H1 (cell line): ENCODE data around the gene RAB14. TPM values are rescaled to one million over a fixed set of nuclear protein-coding genes. Genes with fewer than 3 reads are reported as not detected.

Experiments
- CTCF ChIA-PET: fragments of 300-600 bp; sonication (Branson Sonifier 250); formaldehyde crosslinking; loops from one replicate; lab custom pipeline; 2021; ENCODE audit not compliant: partially characterized antibody; lab: Charles Lee
- POLR2A ChIA-PET: fragments of 300-600 bp; sonication (Branson Sonifier 250); formaldehyde crosslinking; loops from one replicate; lab custom pipeline; 2021; ENCODE audit warnings: inconsistent platforms; ENCODE audit not compliant: partially characterized antibody; lab: Charles Lee
- DNase-seq, 2 experiments: peaks; one replicate each; pipeline versions ENCODE4 v3.0.0 to v3.0.0-alpha.2; 2010 to 2022; ENCODE audit warnings: low spot score in 2 of 2, low read depth in 1 of 2, mixed read lengths in 1 of 2
- FAIRE-seq: peaks from 2 replicates; lab custom pipeline; 2011; peaks lifted over from hg19 to GRCh38; lab: Jason Lieb, UNC
- H2AFZ ChIP-seq: 2 replicates; pipeline ENCODE4 v1.8.1; 2012; ENCODE audit warnings: low read length, inconsistent platforms
- H2AK5ac ChIP-seq: 2 replicates; pipeline ENCODE4 v1.6.1; 2013; ENCODE audit warnings: low read depth, low read length
- H2BK120ac ChIP-seq: replicated peaks from 2 replicates; pipeline ENCODE3; 2013; ENCODE audit warnings: low read depth, low read length, inconsistent platforms
- H2BK12ac ChIP-seq: 2 replicates; pipeline ENCODE4 v1.6.1; 2013; ENCODE audit warnings: low read depth, low read length
- H2BK15ac ChIP-seq: 2 replicates; pipeline ENCODE4 v1.6.1; 2013; ENCODE audit warnings: low read length
- H2BK20ac ChIP-seq: 2 replicates; pipeline ENCODE4 v1.6.1; 2013; ENCODE audit warnings: low read length
- H2BK5ac ChIP-seq: 2 replicates; pipeline ENCODE4 v1.6.1; 2013; ENCODE audit warnings: low read depth, low read length
- H3K14ac ChIP-seq: 2 replicates; pipeline ENCODE4 v1.6.1; 2013; ENCODE audit warnings: inconsistent platforms; ENCODE audit not compliant: insufficient read length
- H3K18ac ChIP-seq: 2 replicates; pipeline ENCODE4 v1.6.1; 2013; ENCODE audit warnings: low read length; ENCODE audit errors: extremely low read depth
- H3K23ac ChIP-seq: 2 replicates; pipeline ENCODE4 v1.6.1; 2013; ENCODE audit warnings: inconsistent platforms; ENCODE audit not compliant: insufficient read length
- H3K23me2 ChIP-seq: 2 replicates; pipeline ENCODE4 v1.6.1; 2013; ENCODE audit warnings: low read depth, low read length
- H3K27ac ChIP-seq: 2 replicates; pipeline ENCODE4 v1.6.1; 2011; ENCODE audit warnings: low read depth, low read length, inconsistent platforms
- H3K27me3 ChIP-seq, 4 experiments: replicated peaks in 1 of 4; 1 replicate in 1 of 4; 2 replicates in 3 of 4; pipeline versions ENCODE4 v1.6.1 to v1.8.1; 2011 to 2013; ENCODE audit warnings: low read length in 3 of 4, mild to moderate bottlenecking in 3 of 4, inconsistent platforms in 2 of 4, mixed read lengths in 2 of 4, moderate library complexity in 1 of 4; ENCODE audit not compliant: control insufficient read depth in 3 of 4, insufficient read depth in 3 of 4; ENCODE audit errors: extremely low read depth in 1 of 4
- H3K36me3 ChIP-seq, 4 experiments: 2 replicates each; pipeline versions ENCODE4 v1.6.1 to v1.8.1; 2011 to 2013; ENCODE audit warnings: mild to moderate bottlenecking in 4 of 4, low read length in 3 of 4, moderate library complexity in 2 of 4, control low read depth in 1 of 4, inconsistent platforms in 1 of 4; ENCODE audit not compliant: insufficient read depth in 4 of 4, control insufficient read depth in 2 of 4
- H3K4ac ChIP-seq: replicated peaks from 2 replicates; pipeline ENCODE3; 2013; ENCODE audit warnings: low read length, low read depth, mixed read lengths, inconsistent platforms; ENCODE audit not compliant: insufficient read length
- H3K4me1 ChIP-seq, 4 experiments: replicated peaks in 1 of 4; 1 replicate in 1 of 4; 2 replicates in 3 of 4; pipeline versions ENCODE4 v1.6.1 to v1.8.1; 2011 to 2013; ENCODE audit warnings: low read length in 3 of 4, inconsistent platforms in 2 of 4, mixed read lengths in 1 of 4; ENCODE audit not compliant: insufficient read depth in 4 of 4, control insufficient read depth in 3 of 4
- H3K4me2 ChIP-seq, 2 experiments: 2 replicates each; pipeline versions ENCODE4 v1.6.1 to v1.8.1; 2011 to 2013; ENCODE audit warnings: low read depth in 2 of 2, low read length in 2 of 2, control low read depth in 1 of 2, inconsistent platforms in 1 of 2, mild to moderate bottlenecking in 1 of 2; ENCODE audit not compliant: insufficient read depth in 1 of 2
- H3K4me3 ChIP-seq, 4 experiments: fragments of 200-600, 300-600 bp in 1 of 4; sonication (generic), shearing (Covaris generic), sonication (Bioruptor Twin) in 1 of 4; 2 replicates each; pipeline versions ENCODE4 v1.5.1 to v1.8.1; 2011 to 2016; ENCODE audit warnings: low read length in 4 of 4, low read depth in 3 of 4, control low read depth in 2 of 4, inconsistent platforms in 2 of 4, mild to moderate bottlenecking in 2 of 4, mixed read lengths in 1 of 4, moderate library complexity in 1 of 4; ENCODE audit not compliant: insufficient read depth in 2 of 4; ENCODE audit errors: extremely low read depth in 1 of 4
- H3K56ac ChIP-seq: replicated peaks from 2 replicates; pipeline ENCODE3; 2013; ENCODE audit warnings: low read depth, mild to moderate bottlenecking, mixed read lengths, low read length, inconsistent platforms; ENCODE audit not compliant: insufficient read length
- H3K79me1 ChIP-seq: 2 replicates; pipeline ENCODE4 v1.6.1; 2013; ENCODE audit warnings: low read depth, low read length, control low read depth
- H3K79me2 ChIP-seq, 2 experiments: 2 replicates each; pipeline versions ENCODE4 v1.6.1 to v1.8.1; 2012 to 2013; ENCODE audit warnings: low read length in 2 of 2, mild to moderate bottlenecking in 2 of 2, inconsistent platforms in 1 of 2; ENCODE audit not compliant: insufficient read depth in 2 of 2, control insufficient read depth in 1 of 2
- H3K9ac ChIP-seq, 4 experiments: replicated peaks in 1 of 4; 1 replicate in 1 of 4; 2 replicates in 3 of 4; pipeline versions ENCODE4 v1.6.1 to v1.8.1; 2011 to 2013; ENCODE audit warnings: low read depth in 3 of 4, low read length in 3 of 4, control low read depth in 2 of 4, mild to moderate bottlenecking in 2 of 4, moderate library complexity in 2 of 4, inconsistent platforms in 1 of 4; ENCODE audit errors: extremely low read depth in 1 of 4
- H3K9me3 ChIP-seq, 2 experiments: 2 replicates each; pipeline versions ENCODE4 v1.6.1 to v1.8.1; 2012 to 2013; ENCODE audit warnings: mild to moderate bottlenecking in 2 of 2, moderate library complexity in 2 of 2, control low read depth in 1 of 2, inconsistent platforms in 1 of 2, low read depth in 1 of 2, low read length in 1 of 2, mixed read lengths in 1 of 2; ENCODE audit not compliant: insufficient read depth in 2 of 2
- H4K20me1 ChIP-seq, 2 experiments: replicated peaks in 1 of 2; 2 replicates each; pipeline versions ENCODE3 to v1.8.1; 2011 to 2013; ENCODE audit warnings: inconsistent platforms in 2 of 2, low read length in 2 of 2, mild to moderate bottlenecking in 1 of 2; ENCODE audit not compliant: insufficient read depth in 2 of 2, control insufficient read depth in 1 of 2
- H4K5ac ChIP-seq: 2 replicates; pipeline ENCODE4 v1.6.1; 2013; ENCODE audit warnings: low read length, low read depth, mixed read lengths, inconsistent platforms; ENCODE audit not compliant: insufficient read length
- H4K8ac ChIP-seq: 2 replicates; pipeline ENCODE4 v1.8.0; 2013; ENCODE audit warnings: mild to moderate bottlenecking, moderate library complexity, low read length, inconsistent platforms; ENCODE audit not compliant: insufficient read depth; ENCODE audit errors: extremely low read depth
- H4K91ac ChIP-seq: replicated peaks from 2 replicates; pipeline ENCODE3; 2013; ENCODE audit warnings: low read length, mixed read lengths, inconsistent platforms; ENCODE audit not compliant: insufficient read length
- CBX5 ChIP-seq: fragments of 300-800, 300-1000 bp; sonication (generic); IDR thresholded peaks from 2 replicates; pipeline ENCODE4 v1.7.1; 2016; ENCODE audit warnings: antibody characterized with exemption, low read length, low read depth
- EGR1 ChIP-seq: IDR thresholded peaks from 2 replicates; pipeline ENCODE4 v1.6.1; 2011; ENCODE audit warnings: low read depth, low read length, borderline replicate concordance
- EZH2 ChIP-seq: fragments of 200-600 bp; sonication (generic); IDR thresholded peaks from 2 replicates; pipeline ENCODE4 v1.7.1; 2012; ENCODE audit warnings: low read depth, mild to moderate bottlenecking, moderate library complexity, low read length, inconsistent platforms; ENCODE audit not compliant: severe bottlenecking
- KDM4A ChIP-seq: IDR thresholded peaks from one replicate; pipeline ENCODE4 v1.7.1; 2012; ENCODE audit warnings: low read depth, mild to moderate bottlenecking, moderate library complexity, low read length, inconsistent platforms; ENCODE audit not compliant: severe bottlenecking
- MAFK ChIP-seq: IDR thresholded peaks from 2 replicates; pipeline ENCODE4 v1.6.1; 2012; ENCODE audit warnings: low read depth, mild to moderate bottlenecking, improper control_type of control experiment, low read length
- POLR2AphosphoS5 ChIP-seq: IDR thresholded peaks from 2 replicates; pipeline ENCODE4 v1.6.1; 2011; ENCODE audit warnings: low read depth, low read length
- RXRA ChIP-seq: IDR thresholded peaks from 2 replicates; pipeline ENCODE4 v1.6.1; 2011; ENCODE audit warnings: low read depth, mild to moderate bottlenecking, low read length, moderate library complexity; ENCODE audit not compliant: insufficient read depth
- SP1 ChIP-seq: IDR thresholded peaks from 2 replicates; pipeline ENCODE4 v1.6.1; 2011; ENCODE audit warnings: low read depth, low read length
- SUZ12 ChIP-seq: fragments of 200-600 bp; sonication (generic); IDR thresholded peaks from 2 replicates; pipeline ENCODE4 v1.6.1; 2012; ENCODE audit warnings: mild to moderate bottlenecking, inconsistent platforms, low read length, moderate library complexity, mixed read lengths
- TAF1 ChIP-seq: IDR thresholded peaks from 2 replicates; pipeline ENCODE4 v1.6.1; 2011; ENCODE audit warnings: mild to moderate bottlenecking, low read depth, low read length
- WGBS, 2 experiments: shearing (Covaris generic) in 1 of 2; methylation state at CpG; one replicate each; pipeline versions ENCODE4 v1.1.6 to v1.1.7; 2013 to 2015; ENCODE audit warnings: low lambda C conversion rate in 2 of 2, mixed read lengths in 2 of 2, inconsistent platforms in 1 of 2, low coverage in 1 of 2, missing lambda C conversion rate in 1 of 2; ENCODE audit not compliant: insufficient replicate concordance in 2 of 2, insufficient coverage in 1 of 2, insufficient read length in 1 of 2; ENCODE audit errors: extremely low coverage in 1 of 2, missing lambda C conversion rate in 1 of 2; 5-methylcytosine and 5-hydroxymethylcytosine counted together
- polyA plus RNA-seq, 7 experiments: library from polyadenylated mRNA; depleted of rRNA in 3 of 7; stranded (reverse) in 5 of 7; unstranded in 2 of 7; fragments of >200 nt in 5 of 7; fragments of 200-250 nt in 2 of 7; gene quantifications; 1 replicate in 5 of 7; 2 replicates in 1 of 7; 4 replicates in 1 of 7; pipeline versions ENCODE4 v1.2.1 to v1.2.3, GENCODE V29; 2011 to 2013; ENCODE audit warnings: missing spikeins in 2 of 7, mixed read lengths in 2 of 7
- total RNA-seq: library from RNA; stranded (reverse); fragmentation: NEBNext Ultra II Directional; extraction: Animal tissue kit (Norgen Biotek cat#: 25700); gene quantifications from 2 replicates; pipeline ENCODE4 v1.2.1, GENCODE V29; 2021

RAB14 gene
- total and polyA plus RNA-seq, 2 of the 8 experiments (the other 6 are each of a cell fraction or from before 2014, with no cell fraction given) = 9.1 to 44.8 TPM

GRCh38 chr9:121189660-121190059 lies 12.0 kb downstream of the RAB14 start:
- no peaks in the 10 kb centered on the region for H3K27me3 ChIP-seq
- no peaks in the 10 kb centered on the region for H3K9me3 ChIP-seq
- no peaks in the 10 kb centered on the region for H3K79me1 ChIP-seq
- DNase-seq (no peak), FAIRE-seq (no peak)
- ChIA-PET POLR2A (no interaction called here), CTCF (interaction anchor here (0.7 to 0.8 kb wide), 2 partner anchors 10 to 12 kb away, joined by 3 to 4 read pairs; no protein-coding TSS in a partner anchor)
- no peak overlapping the region for H2AFZ ChIP-seq
- peaks cover 0 to 3% (median 1%) of the 10 kb centered on the region in 4 experiments; a peak in 2 of 8 replicates for H3K36me3 ChIP-seq
- H3K9ac ChIP-seq = no peak overlapping the region
- no peak overlapping the region for H4K8ac ChIP-seq
- no peak overlapping the region for H3K4me2 ChIP-seq
- no peak overlapping the region for H2BK12ac ChIP-seq
- no peak overlapping the region for H3K27ac ChIP-seq
- H2BK120ac ChIP-seq = no peak overlapping the region
- peaks cover 0 to 4% of the 10 kb centered on the region in 2 experiments for H4K20me1 ChIP-seq
- H3K14ac ChIP-seq = no peak overlapping the region
- H3K56ac ChIP-seq = no peak overlapping the region
- TF ChIP-seq EZH2 (no peak), SP1 (no peak), RXRA (no peak), CBX5 (no peak), KDM4A (no peak), SUZ12 (no peak), EGR1 (no peak), MAFK (no peak), TAF1 (no peak), POLR2AphosphoS5 (no peak)
- no peak overlapping the region for H4K91ac ChIP-seq
- H4K5ac ChIP-seq = no peak overlapping the region
- no peak overlapping the region for H3K23ac ChIP-seq
- no peak overlapping the region for H2BK20ac ChIP-seq
- no peak overlapping the region for H2AK5ac ChIP-seq
- H3K4ac ChIP-seq = no peak overlapping the region
- 90% methylated on average over 3 of the region's 3 CpGs; no CpG with 5 or more reads in 1 of the 2 experiments for WGBS, 2 experiments
- no peaks in the 10 kb centered on the region for H3K23me2 ChIP-seq
- no peak overlapping the region for H2BK5ac ChIP-seq
- H2BK15ac ChIP-seq = no peak overlapping the region
- no peaks in the 10 kb centered on the region for H3K4me1 ChIP-seq
- H3K79me2 ChIP-seq = peaks cover 0 to 60% of the 10 kb centered on the region in 2 experiments; a peak in 2 of 4 replicates
- no peak overlapping the region for H3K18ac ChIP-seq
- H3K4me3 ChIP-seq = no peak overlapping the region
